ENCODE results near the gene ELOVL7.

The ELOVL7 gene

DNA sequence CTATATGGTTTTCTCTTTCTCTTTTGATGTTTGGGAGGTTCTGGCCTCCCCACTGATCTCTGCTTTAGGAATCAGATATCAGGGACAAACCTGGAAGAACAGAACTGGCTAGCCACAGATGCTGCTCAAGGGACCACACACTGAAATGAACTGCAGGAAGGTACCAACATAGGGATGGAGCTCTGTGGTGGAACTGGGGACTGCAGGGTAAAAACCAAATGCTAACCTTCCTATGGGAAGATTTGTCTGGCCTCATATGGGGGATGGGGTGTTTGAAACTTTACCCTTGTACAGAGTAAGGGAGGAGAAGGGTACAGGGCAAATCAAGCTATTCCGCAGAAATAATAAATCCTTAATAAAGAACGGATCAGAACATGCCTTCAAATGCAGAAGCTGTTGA lies 49.4 kb downstream of the ELOVL7 start:
- DNase-seq (ENCODE audit: low read depth): no peak
- TF ChIP-seq, protein P1, sequence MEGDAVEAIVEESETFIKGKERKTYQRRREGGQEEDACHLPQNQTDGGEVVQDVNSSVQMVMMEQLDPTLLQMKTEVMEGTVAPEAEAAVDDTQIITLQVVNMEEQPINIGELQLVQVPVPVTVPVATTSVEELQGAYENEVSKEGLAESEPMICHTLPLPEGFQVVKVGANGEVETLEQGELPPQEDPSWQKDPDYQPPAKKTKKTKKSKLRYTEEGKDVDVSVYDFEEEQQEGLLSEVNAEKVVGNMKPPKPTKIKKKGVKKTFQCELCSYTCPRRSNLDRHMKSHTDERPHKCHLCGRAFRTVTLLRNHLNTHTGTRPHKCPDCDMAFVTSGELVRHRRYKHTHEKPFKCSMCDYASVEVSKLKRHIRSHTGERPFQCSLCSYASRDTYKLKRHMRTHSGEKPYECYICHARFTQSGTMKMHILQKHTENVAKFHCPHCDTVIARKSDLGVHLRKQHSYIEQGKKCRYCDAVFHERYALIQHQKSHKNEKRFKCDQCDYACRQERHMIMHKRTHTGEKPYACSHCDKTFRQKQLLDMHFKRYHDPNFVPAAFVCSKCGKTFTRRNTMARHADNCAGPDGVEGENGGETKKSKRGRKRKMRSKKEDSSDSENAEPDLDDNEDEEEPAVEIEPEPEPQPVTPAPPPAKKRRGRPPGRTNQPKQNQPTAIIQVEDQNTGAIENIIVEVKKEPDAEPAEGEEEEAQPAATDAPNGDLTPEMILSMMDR (conservative IDR thresholded peaks at IDR 0.05; ENCODE audit: low read depth, low read length): no peak
- no peak overlapping the region for H3K4me3 ChIP-seq (ENCODE audit: low read length)

DNA sequence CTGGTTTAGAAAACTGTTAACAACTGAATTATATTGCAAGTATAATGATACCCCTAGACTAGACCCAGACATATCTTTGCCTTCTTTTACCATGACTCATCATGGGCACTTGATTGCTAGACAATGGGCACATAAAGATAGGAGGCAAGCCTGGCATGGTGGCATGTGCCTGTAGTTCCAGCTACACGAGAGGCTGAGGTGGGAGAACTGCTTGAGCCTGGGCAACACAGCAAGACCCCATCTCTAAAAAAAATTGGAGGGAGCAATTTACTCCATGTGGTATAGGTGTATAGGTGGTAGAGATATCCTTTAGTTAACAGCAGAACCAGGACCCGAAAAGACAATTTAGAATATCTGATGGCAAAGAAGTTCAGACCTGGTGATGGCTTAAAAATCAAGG lies 51.6 kb downstream of the ELOVL7 start:
- TF ChIP-seq, protein P1 (conservative IDR thresholded peaks at IDR 0.05; ENCODE audit: low read depth, low read length): no peak
- H3K4me3 ChIP-seq (ENCODE audit: low read length): no peak overlapping the region
- DNase-seq (ENCODE audit: low read depth): no peak

DNA sequence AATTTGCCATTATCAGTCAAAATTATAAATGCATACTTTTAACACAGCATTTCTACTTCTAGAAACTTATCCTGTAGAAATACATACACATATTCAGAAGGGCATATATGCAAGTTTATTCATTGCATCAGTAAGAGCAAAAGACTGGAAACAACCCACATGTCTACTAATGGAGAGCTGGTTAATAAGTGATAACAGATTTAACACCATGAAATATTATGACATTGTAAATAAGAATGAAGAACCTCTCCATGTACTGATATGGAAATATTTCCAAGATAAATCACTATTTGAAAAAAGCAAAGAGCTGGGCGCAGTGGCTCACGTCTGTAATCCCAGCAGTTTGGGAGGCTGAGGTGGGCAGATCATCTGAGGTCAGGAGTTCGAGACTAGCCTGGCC lies 54.5 kb downstream of the ELOVL7 start:
- no peak for DNase-seq (ENCODE audit: low read depth)
- TF ChIP-seq, protein P1 (conservative IDR thresholded peaks at IDR 0.05; ENCODE audit: low read depth, low read length): no peak
- H3K4me3 ChIP-seq (ENCODE audit: low read length): no peak overlapping the region

DNA sequence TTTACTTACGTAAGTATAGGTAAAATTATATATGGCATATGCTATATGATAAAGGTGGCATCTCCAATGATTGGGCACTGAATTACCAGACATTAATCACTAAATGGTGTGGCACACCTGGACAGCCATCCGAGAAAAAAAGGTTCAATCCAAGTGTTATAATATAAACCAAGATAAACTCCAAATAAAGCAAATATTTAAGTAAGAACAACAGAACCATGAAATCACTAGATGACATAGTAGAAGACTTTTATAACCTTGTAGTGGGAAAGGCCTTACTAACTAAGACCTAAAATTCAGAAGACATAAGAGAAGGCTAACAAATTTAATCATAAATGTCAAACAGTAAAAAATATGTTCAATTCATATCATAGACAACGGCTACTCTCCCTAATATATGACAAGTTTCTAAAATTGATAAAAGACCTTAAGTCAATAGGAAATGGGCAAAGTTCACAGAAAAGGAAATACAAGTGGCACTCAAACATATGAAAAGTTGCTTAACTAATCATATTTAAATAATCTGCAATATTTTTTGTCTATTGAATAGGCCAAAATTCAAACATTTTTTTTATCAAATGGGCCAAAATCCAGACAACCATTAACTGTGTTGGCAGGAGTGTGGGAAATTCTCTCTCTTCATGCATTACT lies 55.1 kb downstream of the ELOVL7 start:
- no peak for DNase-seq (ENCODE audit: low read depth)
- no peak overlapping the region for H3K4me3 ChIP-seq (ENCODE audit: low read length)
- TF ChIP-seq, protein P1 (conservative IDR thresholded peaks at IDR 0.05; ENCODE audit: low read depth, low read length): no peak

DNA sequence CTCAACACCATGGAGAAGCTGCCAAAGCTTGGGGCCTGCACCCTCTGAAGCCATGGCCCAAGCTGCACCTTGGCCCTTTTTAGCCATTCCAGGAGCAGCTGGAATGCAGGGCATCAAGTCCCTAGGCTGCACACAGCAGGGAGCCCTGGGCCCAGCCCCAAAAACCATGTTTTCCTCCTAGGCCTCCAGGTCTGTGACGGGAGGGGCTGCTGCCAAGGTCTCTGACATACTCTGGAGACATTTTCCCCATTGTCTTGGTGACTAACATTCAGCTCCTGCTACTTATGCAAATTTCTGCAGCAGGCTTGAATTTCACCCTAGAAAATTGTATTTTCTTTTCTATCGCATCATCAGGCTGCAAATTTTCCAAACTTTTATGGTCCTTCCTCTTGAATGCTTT lies 64.6 kb downstream of the ELOVL7 start:
- DNase-seq (ENCODE audit: low read depth): no peak
- TF ChIP-seq, protein P1 (conservative IDR thresholded peaks at IDR 0.05; ENCODE audit: low read depth, low read length): no peak
- no peak overlapping the region for H3K4me3 ChIP-seq (ENCODE audit: low read length)

DNA sequence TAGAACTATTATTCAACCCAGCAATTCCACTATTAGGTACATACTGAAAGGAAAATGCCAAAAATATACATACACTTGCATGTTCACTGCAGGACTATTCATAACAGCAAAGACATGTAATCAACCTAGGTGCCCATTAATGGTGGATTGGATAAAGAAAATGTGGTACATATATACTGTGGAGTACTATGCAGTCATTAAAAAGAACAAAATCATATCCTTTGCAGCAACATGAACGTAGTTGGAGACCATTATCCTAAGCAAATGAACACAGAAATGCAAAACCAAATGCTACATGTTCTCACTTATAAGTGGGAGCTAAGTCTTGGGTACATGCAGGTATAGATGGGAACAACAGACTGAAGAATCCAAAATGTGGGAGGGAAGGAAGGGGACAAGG lies 67.7 kb downstream of the ELOVL7 start:
- no peak overlapping the region for H3K4me3 ChIP-seq (ENCODE audit: low read length)
- DNase-seq (ENCODE audit: low read depth): no peak
- TF ChIP-seq, protein P1 (conservative IDR thresholded peaks at IDR 0.05; ENCODE audit: low read depth, low read length): no peak

DNA sequence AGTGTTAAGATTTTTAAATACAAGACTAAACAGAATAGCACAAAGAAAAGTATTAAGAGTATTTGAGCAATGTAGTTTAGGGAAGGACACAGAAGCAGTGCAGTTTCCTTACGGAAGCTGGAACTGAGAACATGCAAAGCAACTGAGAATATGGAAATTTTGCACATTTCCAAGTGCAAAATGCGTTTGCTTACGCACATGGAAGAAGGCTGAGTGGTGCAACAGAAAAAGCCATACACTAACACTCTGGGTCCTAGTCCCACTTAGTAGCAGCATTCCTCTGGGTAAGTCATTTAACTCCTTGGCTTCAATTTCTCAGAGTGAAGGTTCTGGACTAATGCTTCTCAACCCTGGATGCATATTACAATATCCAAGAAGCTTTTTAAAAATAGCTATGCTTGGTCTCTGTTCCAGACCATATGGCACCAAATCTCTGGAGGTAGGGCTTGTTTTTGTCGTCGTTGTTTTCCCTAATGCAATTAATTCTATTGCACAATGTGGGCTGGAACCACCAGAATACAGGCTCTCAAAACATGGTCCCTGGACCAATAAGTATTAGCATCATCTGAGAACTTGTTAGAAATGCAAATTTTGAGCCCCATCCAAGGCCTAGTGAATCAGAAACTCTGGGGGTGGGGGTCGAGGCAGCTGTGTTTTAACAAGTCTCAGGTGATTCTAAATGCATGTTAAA lies 78.9 kb downstream of the ELOVL7 start:
- no peak overlapping the region for H3K4me3 ChIP-seq (ENCODE audit: low read length)
- TF ChIP-seq, protein P1 (conservative IDR thresholded peaks at IDR 0.05; ENCODE audit: low read depth, low read length): no peak
- DNase-seq (ENCODE audit: low read depth): no peak

All from retinal pigment epithelial cell (primary cell).